Measurements from ENCODE around the gene CREG2.

The CREG2 gene

DNA sequence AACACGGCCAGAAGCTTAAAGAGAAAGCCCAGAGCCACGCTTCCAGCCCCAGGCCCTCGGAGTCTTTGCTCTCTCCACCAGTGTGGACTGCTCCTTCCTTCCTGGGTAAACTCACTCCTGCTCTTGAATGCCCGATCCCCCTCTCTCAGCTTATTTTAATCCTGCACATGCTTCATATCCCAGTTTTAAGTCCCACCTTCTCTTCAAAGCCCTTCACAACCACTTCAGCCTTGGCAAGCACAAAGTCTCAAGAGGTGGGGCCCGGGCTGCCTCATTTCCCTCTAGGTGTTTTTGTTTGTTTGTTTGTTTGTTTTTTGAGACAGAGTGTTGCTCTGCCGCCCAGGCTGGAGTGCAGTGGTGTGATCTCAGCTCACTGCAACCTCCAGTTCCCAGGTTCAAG is 21.6 kb upstream of the CREG2 start:
- DNase-seq: no peak

DNA sequence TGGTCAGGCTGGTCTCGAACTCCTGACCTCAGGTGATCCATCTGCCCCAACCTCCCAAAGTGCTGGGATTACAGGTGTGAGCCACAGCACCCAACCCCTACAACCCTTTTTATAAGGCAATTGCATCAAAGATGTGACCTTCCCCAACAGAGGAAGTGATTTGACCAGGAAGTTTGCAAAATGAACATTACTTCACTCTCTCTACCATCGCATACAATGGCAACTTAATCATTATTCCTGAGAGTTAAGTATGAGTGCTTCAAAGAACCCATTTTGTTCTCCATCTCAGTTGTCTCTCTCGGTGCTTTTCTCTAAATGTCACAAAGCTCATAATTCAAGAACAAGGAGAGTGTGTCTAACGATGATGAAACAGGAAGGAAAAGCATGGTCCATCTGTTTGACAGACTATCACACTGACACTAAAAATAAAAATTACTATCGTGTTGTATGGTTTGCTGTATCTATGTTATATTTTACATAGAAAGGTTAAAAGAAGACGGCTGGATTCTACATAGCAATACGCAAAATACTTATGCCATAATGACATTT is 18.1 kb upstream of the CREG2 start:
- DNase-seq: no peak

DNA sequence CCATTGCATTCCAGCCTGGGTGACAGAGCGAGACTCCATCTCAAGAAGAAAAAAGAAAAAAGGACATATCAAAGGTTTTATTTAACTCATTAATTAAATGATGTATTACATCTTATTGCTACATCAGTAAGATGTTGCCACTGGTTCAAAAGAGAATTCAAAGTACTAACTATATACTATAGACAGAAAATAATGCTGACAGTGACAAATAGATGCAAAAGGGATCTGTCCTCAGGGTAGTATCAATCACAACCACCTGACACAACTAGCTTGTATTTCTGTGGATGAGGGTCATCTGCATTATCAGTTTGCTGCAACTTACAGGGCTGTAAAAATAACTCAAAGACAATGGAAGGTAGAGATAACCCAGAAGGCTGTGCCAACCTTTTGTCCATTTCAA is 16.4 kb upstream of the CREG2 start:
- DNase-seq: no peak

DNA sequence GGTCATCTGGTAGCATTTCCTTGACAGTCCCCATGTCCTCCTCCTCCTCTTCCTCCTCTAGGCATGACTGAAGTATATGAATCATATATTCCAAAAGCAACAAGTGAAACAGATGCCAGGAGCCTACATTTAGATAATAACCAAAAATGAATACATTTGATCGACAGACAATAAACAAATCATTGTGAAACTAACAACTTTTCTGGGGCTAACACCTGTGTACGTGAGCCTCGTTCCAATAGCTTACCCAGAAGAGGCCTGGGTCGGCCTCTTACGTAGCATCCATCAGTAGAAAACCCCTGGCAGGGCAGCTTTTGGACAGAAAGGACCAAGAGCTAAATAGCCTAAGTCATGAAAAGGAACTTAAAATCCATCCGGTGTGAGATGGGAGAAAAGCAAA is 15.3 kb upstream of the CREG2 start:
- DNase-seq: no peak

DNA sequence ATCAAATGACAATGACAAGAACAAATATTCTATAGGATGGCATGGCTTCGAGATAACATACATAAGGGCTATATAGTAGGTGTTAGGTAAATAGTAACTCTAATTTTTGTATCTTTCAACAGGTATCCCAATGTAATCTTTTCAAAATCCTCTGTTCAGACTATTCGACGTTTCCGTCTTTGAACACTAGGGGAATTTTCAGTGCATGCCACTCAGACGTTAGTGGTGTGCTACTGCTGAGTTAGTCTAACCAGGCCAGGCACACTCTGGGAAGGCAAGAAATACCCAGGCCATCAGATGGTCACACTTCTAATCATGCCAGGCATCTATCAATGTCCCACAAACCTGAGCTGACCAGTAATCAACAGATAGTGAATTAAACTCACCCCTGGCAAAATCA is 14.6 kb upstream of the CREG2 start:
- DNase-seq: no peak

DNA sequence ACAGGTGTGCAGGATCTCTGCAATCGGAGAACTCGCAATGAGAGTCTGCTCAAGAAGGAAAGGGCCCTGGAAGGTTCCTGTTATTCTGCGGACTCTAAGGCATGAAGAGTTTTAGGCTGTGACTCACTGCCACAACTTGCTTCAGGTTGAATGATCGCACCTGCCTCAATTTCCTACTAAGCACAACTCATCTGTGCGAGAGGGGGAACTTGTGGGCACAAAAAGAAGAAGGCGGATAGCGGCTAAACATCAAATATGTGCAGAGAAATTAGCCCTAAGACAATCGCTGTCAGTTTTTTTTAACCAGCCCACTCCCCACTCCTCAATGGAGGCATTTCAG is 14.0 kb upstream of the CREG2 start:
- no peak for DNase-seq

DNA sequence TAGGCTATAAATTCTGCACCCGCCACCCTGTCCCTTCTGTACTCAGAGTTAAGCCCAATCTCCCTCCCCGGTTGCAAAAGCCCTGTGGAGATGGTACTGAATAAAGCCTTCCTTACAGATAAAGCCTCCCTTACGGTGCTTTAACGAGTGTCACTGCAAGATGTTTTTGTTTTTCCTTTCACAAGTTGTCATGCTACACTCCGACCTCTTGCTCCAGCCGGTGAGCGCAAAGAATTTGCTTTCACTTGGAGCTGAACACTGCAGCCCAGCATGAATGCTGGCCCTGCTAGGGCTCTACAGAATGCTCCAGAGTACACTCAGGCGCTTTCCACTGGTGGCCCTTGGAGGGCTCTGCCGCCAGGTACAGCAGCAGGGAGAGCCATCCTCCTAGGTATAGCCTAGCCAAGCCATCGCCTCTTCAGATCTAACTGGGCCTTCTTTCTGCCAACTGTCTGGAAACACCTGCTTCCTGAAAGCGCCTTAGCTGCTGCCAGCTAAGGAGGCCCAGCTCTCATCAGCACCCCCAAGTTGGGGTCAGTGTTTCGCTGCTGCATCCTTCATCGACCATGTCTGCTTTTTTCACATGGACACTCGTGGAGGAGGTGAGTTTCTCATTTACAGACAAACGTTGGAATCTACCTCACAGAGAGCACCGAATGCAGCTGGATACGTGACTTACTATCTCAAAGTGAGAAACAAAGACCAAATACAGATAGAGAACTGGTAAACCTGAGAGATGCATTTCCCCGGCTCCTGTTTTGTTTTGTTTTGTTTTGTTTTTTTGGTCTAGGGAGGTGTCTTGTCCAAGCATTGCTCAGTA is 13.4 kb upstream of the CREG2 start:
- no peak for DNase-seq

DNA sequence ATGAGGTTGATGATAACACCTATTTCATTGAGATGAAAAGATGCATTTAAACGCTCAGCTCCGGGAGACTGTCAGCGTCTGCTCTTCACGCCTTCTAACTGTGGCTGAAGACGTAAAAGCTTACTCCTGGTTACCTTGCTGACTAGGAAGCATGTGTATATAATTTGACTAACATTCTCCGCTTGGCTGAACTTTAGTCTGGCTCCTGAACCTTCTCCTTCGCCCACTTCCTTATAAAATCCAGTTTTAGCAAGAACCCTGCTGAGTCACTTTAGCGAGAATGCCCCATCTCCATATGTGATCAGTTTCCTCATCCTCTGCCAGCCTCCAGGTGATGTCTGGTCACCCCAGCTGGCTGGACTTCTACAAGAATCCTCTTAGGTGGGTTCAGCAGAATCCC is 12.7 kb upstream of the CREG2 start:
- DNase-seq: no peak

DNA sequence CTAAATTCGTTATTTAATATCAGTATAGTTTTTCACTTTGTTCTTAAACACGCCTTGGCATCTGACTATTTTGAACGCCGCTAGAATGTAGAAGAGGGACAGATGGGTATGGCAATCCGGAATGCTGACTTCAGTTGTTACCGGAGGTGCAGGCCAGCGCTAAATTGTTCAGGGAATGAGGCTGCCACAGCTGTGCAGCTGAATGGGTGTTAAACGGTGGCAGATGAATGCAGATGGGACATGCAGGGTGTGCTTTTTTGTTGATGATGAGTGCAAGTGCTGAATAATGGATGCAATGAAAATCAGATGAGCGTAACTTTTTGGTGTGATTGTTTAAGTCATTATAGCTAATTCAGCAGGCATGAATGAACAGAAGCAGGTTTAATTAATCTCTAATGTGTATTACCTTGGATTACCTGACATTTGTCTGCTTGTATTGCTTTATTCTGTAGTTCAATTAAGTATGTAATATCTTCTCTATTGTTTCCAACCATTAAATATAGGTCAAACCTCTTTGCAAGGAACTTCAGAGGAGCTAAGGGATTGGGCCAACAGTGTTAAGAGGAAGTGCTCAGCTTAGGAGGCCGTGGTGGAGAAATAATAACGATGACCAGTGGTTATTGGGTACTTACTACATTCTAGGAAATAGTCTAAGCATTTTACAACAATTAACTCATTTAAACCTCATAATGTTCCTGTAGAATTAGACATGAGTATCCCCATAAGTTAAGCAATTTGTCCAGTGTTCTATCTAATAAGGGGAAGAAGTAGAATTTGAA is 11.9 kb upstream of the CREG2 start:
- no peak for DNase-seq

DNA sequence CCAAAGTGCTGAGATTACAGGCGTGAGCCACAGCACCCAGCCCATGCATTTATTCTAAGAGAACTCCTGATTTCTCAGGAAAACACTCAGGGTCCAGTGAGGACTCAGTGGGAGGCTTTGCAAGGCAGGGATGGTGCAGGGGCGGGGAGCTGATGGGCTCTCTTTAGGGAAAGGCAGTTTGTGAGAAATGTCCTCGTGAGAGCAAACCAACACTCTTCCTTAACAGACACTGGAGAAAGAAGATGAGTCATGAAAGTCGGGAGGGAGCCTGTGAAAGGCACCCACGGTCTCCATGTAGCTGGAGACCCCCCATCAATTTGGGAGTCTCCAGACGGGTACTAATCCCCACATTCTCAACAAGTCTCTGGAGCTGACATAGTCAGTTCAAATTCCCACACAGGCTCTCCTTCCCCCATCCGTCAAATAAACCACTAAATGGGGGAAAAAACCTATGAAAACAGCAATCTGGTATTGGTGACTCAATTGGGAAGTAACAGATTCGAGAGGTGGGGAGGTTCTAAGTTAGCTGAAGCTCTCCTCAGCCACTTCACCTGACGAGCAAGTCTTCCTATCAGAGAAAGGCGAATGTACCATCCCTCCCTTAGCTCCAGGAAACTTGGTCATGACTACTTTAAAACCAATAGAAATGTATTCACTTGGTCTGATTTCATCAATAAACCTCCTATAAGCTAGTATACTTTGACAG is 11.0 kb upstream of the CREG2 start:
- DNase-seq: no peak

DNA sequence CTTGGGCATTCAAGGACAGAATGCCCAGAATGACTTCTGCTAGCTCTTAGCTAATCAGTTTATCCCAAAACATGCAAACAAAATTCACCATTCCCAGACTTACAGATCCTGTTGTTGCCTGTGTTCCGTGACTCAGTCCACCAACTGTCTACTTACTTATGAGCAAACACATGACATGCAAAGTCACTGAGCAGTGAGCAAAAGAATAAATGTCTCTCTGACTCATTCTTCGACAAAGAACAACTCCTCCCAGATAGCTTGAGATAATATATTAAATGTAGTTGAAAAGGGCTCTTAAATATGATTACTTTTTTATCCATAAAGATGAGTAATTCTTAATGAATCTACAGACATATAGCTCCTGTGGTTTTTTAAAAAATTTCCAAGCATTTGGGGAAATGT is 9.0 kb upstream of the CREG2 start:
- DNase-seq: no peak

DNA sequence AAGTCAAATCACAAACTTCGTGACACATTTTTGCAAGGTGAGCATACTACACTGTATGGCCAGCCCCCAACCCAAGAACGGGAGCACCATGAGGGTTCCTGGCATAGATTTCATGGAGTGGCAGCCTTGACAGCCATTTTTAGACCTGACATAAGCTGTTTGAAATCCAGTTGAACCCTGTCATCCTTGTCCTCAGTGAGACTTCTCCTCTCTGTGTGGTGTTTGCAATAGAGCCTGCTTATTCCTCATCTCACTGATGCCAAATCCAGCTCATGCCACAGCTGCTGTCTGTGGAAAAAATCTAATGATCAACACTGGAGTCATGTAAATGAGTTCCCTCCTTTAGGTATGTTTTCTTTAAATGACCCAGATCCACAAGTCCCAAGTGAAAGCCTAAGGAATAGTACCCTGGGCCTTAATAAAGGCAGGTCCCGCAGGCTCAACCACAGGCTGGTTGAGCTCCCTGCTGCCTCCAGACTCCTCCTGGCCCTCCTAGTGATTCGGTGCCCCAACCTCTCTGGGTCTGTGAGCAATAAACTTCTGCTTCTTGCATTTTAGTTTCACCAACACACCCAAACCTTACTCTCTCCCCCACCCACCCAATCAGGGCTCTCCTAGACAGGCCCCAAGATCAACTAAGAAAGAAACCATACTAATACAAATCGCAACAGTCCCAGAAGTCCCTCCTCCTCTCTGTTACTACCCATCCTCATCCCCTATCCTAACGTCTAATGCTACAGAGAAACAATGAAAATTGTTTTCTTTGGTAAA is 8.4 kb upstream of the CREG2 start:
- DNase-seq: no peak

DNA sequence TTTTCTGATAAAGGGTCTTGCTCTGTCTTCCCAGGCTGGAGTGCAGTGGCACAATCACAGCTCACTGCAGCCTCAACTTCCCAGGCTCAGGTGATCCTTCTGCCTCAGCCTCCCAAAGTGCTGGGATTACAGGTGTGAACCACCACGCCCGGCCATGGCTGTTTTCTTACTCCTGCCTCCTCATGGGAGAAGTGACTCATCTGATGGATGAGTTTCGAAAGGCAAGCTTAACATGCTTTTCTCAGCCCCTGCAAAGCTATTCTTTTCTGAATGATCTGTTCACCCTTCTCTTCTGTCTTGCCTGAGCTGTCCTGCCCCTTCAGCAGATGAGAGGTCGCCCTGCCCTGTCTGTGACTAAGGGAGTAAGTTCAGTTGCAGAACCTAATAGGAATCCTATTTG is 929 bp upstream of the CREG2 start:
- no peak for DNase-seq

DNA sequence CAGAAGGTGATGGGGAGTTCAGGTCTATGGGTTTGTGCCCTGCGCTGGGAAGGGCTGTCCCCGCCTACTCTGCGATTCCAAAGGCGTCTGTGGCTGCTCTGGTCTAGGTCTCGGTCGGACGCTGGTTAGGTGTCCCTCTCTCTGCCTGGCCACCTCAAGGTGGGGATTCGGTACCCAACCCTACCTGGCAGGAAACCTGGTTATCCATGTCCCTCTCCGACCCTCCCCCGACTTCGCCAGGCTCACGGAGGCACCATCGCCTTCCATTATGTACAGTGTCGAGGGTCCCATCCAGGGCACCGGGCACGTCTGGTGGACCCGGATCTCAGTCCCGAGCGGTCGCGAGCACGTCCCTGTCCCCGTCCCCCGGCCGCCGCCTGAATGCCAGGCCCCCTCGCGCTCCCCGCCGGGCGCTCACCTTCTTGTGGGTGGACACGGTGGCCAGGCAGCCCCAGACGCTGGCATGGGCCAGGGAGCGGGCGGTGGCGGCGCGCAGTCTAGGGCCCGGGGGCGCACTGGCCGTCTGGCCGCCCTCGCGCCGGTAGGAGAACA is 628 bp downstream of the CREG2 start:
- DNase-seq: no peak

DNA sequence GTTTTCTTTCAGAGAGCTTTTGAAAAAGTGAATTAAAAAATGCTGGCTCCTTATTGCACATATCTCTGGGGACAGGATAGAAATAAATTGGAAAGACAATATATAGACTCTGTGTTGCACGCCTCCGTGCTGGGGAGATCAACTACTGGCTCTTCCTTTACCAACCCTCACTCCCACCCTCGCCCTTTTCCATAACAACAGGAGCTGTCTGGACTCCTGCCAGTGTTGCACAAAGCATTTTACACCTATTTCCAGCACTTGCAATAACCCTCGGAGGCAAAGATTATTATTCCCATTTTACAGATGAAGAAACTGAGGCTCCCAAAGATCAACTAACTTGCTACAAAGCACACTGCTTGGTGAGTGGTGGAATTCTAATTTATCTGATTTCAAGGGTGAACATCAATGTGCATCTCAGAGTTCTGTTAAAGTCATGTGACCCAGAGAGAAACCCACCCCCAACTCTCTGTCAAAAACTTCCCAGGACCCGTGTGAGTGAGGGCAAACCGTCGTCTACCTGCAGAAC is 4.2 kb downstream of the CREG2 start:
- DNase-seq: no peak

DNA sequence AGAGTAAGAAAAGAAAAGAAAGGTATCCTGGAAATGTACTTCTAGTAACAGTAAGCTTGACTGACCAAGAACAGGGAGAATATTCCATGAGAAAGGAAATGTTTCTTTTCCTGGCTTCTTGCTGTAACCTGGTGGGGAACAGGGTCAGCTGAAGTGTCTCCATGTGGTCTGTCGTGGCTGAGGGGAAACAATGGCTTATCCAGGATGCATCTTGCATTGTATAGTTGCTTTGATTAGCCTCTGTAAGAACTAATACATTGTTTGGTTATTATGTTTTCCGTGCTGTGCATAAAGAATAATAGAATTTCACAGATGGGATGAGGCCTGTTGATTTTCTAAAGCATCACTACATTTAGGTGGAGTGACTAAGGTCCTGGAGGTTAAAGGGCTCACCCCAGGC is 4.9 kb downstream of the CREG2 start:
- DNase-seq: no peak

DNA sequence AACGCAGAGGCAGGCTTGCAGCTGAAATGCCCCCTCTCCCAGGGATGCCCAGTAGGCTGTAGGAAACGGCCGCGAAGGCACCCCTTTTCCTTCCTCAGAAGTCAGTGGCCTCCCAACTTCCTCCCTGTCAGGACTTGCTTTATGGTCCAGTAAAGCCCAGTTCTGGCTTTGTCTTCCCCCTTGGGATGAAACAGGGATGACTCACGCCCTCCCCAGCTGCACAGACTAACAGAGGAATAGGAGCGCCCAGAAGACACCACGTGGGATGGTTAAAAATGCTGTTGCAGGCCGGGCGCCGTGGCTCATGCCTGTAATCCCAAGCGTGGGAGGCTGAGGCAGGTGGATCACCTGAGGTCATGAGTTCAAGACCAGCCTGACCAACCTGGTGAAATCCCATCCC is 6.9 kb downstream of the CREG2 start:
- no peak for DNase-seq

DNA sequence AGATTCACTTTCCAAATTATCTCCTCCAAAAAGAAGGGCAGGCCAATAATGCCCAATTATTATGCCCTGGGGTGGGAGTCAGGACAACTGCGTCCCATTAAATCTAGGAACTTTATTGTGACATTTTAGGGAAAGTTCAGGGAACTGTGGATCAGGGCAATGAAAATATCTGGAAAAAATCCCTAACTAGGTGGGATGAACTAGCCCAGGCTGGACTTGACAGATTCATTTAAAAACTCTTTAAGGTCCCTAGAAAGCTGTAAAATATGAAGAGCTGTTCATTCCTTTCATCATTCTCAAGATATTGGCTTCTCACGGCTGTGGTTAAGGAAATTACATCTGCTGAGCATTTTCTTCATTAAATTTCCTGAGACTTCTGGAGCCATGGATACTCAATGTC is 8.2 kb downstream of the CREG2 start:
- DNase-seq: no peak

DNA sequence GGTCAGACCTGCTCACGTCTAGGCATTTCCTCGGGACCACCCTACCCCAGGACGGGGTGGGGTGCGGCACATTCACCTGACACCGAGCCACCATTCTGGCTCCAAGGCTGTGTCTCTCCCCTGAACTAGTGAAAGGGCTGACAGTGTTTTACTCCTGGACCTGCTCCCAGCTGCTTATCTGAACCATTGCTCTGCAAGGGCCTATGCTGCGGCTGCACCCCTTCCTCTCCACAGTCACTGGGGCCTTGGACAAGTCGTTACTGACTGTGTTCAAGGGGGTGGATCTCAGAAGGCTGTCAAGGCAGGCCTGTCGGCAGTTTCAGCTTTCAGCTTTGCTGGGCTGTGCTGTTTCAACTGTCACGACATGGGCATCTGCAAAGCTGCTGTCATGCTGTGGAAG is 11.7 kb downstream of the CREG2 start:
- no peak for DNase-seq

DNA sequence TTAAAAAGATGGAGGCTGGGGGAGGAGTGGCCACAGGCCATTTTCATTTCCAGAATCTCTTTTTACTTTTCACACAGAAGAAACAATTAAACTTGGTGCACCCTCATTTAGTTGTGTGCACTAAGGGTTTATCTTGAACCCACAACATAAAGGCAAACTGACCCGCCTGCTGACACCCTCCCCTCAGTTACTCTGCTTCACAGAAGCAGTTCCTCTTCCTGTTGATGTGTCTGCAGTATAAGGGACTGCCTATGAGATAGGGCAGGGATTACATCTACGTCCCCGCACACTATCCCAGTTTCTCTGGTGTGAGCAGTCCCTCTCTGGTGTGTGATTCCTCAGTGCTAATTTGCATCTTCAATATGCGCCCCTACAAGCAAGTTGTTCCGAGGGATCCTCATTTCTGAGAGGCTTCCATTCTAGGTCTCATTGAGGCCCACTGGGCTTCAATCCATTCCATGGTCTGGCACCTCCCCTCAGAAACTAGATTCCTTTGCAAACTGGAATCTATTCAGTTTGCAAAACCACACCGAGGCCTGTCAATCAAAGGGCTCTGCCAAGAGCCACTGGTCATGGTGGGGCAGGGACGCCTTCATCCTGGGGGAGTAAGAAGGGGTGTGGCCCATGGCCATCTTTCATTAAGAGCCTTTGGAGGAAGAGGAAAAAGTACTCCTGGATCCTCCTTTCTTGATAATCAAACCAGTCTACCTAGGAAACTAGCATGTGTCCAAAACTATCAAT is 12.3 kb downstream of the CREG2 start:
- no peak for DNase-seq

DNA sequence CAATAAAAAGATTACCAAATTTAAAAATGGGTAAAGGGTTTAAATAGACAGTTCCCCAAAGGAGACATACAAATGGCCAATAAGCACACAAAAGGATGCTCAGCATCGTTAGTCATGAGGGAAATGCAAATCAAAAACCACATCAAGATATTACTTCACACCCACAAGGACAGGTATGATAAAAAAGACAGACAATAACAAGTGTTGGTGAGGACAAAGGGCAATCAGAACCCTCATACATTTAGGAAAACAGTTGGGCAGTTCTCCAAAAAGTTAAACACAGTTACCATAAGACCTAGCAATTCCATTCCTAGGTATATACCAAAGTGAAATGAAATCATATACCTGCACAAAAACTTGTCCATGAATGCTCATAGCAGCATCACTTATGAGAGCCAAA is 14.5 kb downstream of the CREG2 start:
- no peak for DNase-seq

DNA sequence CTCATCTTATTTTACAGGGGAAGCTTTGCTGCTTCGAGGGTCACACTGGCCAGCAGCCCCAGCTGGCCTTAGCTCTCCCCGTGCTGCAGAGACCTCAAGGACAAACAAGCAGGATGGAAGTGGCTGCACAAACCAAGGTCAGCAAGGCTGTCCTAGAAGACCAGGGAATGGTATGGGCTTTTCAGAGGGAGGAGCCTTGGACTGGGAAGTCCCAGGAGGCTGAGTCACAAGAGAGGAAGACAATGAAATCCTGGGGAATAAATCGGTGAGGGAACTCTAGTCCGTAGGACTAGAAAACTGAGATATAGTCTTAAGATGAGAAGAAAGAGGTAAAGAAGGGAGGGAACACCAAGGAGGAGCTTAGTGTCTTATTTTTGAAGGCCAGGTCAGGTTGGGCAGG is 15.7 kb downstream of the CREG2 start:
- no peak for DNase-seq

All from NK-92 treated with Interleukin-12 subunit alpha and Interleukin-12 subunit beta, amount 100 ng/mL, for 24 hours (cell line).